Measurements from ENCODE around the gene CUL4B.
"Not testable (repeated sequence)": the region's sequence is repeated elsewhere in the genome, so short reads cannot be mapped to it uniquely, and the experiment has no call there.

CUL4B gene

DNA sequence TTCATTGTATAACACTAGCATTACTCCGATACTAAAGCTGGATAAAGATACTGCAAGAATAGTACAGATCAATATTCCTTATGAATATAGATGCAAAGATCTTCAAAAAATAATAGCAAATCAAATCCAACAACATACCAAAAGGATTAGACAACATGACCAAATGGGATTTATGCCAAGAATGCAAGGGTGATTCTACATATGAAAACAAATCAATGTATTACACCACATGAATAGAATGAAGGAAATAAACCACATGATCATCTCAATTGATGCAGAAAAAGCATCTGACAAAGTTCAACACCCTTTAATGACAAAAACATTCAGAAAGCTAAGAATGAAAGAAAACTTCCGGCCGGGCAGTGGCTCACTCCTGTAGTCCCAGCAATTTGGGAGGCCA is 42.8 kb downstream of the CUL4B start:
- peak; percentile 51 for FAIRE-seq

DNA sequence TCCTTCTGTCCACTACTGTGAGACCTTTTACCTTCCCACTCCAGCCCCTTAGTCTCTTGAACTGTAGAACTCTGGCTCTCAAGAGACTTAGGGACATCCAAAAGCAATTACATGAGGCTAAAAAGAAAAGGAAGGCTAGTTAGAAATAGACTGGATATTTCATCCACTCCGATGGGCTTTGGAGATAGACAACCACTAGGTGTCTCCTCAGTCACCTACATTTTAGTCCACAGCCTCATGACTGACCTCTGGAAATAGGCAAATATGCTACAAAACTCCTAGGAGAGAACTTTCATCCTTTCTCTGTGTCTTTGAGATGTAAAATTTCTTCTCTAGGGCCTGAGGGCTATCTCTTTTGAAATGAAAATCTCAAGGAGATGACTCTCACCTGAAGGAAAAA is 46.5 kb downstream of the CUL4B start:
- FAIRE-seq: no peak

- FAIRE-seq: peak; percentile 81
Observed at GRCh38 chrX:120512627-120513026, 48.1 kb downstream of the CUL4B start.

DNA sequence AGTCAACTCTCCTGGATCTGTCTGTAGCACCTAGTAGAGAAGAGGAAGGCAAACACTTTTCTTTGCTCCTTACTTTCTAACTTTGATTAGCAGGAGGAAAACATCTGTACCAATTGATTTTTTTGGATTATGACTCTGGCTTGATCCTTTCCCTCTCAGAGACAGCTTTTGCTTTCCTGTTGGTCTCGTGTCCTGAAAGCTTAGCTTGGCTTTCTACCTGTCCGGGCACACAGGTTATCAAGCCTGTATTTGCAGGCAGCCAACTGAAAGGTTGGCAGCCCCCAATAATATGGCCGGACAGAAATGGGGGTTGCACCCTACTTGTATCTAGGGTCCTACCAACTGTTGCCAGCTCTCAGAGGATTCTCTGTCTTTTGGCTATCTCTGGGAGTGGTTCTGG is 48.5 kb downstream of the CUL4B start:
- FAIRE-seq: peak; percentile 27

DNA sequence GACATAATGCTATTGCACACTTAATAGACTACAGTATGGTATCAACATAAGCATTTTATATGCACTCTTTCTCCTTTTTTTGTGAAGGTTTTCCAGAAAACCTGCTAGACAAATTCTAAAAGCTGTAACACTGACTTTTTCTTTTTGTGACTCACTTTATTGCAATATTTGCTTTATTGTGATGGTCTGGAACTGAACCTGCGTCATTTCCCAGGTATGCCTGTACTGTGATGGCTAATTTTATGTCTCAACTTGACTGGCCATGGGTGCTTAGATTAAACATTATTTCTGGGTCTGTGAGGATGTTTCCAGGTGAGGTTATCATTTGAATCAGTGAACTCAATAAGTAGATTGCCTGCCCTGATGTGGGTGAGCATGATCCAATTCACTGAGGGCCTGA is 56.2 kb downstream of the CUL4B start:
- FAIRE-seq: no peak

DNA sequence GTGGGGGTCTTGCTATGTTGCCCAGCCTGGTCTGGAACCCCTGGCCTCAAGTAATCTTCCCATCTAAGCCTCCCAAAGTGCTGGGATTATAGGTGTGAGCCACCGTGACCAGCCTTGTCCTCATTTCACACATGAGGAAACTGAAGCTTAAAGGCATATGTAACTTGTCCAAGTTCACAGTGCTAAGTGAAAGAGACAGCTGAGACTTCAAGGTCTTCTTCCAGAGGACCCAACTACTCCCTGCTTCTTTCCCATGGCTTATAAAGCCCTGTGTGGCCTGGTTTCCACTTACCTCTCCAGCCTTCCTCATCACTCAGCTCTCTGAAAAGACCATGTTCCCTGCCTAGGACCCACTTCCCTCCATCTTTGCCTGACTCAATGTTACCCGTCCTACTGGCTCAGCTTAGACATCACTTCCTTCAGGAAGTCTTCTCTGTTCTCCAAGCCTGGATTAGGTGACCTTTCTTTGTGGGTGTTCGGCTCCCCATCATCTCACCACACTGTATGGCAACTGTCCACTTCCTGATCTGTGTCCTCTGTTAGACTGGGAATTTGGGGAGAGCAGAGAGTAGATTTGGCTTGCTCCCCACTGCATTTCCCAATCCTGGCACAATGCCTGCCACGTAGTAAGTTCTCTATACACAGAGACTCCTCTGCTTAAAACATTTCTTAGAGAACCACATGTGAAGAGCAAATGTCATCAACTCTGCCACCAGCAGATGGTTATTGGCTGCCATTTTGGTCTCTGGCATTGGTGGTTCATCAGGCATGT is 61.3 kb downstream of the CUL4B start:
- FAIRE-seq: no peak

DNA sequence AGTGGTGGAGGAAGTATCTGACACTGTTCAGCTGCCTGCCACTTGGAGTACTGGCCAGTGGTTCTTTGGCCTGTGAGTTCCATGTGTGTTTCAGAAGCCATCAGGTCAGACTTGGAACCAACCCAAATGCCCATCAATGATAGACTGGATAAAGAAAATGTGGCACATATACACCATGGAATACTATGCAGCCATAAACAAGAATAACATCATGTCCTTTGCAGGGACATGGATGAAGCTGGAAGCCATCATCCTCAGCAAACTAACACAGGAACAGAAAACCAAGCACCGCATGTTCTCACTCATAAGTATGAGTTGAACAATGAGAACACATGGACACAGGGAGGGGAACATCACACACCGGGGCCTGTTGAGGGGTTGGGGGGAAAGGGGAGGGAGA is 70.6 kb downstream of the CUL4B start:
- FAIRE-seq: not testable (repeated sequence)

DNA sequence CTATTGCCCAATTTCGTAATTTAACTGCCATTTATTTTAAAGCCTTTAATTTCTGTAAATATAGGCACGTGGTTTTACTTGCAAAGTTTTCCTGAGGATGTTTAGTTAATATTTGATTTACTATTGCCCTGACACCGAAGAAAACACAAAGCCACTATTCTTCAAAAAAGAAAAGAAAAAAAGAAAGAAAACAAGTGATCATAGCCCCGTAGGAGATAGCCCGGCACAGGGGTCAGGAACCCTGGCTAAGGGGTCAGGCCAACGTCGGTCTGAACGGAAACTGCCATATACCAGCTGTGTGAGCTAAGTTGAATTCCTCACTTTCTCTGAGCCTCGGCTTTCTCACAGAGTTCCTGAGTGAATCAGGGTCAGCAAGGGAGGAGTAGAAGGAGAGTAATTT is 74.0 kb downstream of the CUL4B start:
- FAIRE-seq: no peak

- FAIRE-seq: no peak
Observed at GRCh38 chrX:120485638-120486520, 74.9 kb downstream of the CUL4B start.

- no peak for FAIRE-seq
Observed at GRCh38 chrX:120485315-120485637, 75.5 kb downstream of the CUL4B start.

GRCh38 chrX:120477453-120477852 is 83.3 kb downstream of the CUL4B start:
- FAIRE-seq: no peak

GRCh38 chrX:120476714-120477113 is 84.0 kb downstream of the CUL4B start:
- FAIRE-seq: no peak

DNA sequence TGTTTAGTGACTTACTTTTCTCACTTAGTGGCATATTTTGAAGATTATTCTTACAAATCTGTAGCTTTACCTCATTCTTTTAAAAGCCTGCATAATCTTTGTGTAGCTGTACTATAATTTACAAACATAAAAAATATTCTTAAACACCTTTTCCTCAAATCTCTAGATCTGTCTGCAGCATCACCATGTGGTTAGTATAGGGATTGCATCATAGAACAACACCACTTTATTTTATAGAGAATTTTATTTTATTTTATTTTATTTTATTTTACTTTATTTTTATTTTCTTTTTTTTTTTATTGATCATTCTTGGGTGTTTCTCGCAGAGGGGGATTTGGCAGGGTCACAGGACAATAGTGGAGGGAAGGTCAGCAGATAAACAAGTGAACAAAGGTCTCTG is 85.3 kb downstream of the CUL4B start:
- peak; percentile 95 for FAIRE-seq
